CD4-positive, alpha-beta T cell treated with Interleukin-17A for 1 hour (primary cell): Measurements from ENCODE around the gene CFAP97.
"Not testable (repeated sequence)": the region's sequence is repeated elsewhere in the genome, so short reads cannot be mapped to it uniquely, and the experiment has no call there.

Experiments
- DNase-seq: peaks from one replicate; pipeline ENCODE4 v3.0.0-alpha.2; 2020

Gene CFAP97

DNA sequence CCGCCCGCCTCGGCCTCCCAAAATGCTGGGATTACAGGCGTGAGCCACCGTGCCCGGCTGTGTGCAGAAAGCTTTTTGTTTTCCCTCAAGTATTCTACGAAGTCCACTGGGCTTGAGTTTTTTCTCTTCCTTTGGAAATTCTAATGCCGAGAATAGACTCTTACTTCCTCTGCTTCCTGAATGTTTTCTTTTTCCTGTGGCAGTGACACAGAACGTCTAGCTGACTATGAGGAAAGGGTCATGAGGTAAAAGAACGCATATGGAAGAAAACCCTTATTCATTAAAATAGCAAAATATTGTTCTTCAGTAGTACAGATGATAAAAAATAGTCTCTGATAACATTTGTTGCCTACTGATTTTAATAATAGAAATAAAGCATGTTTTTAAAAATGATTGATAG is 65.6 kb downstream of the CFAP97 start:
- DNase-seq: no peak

DNA sequence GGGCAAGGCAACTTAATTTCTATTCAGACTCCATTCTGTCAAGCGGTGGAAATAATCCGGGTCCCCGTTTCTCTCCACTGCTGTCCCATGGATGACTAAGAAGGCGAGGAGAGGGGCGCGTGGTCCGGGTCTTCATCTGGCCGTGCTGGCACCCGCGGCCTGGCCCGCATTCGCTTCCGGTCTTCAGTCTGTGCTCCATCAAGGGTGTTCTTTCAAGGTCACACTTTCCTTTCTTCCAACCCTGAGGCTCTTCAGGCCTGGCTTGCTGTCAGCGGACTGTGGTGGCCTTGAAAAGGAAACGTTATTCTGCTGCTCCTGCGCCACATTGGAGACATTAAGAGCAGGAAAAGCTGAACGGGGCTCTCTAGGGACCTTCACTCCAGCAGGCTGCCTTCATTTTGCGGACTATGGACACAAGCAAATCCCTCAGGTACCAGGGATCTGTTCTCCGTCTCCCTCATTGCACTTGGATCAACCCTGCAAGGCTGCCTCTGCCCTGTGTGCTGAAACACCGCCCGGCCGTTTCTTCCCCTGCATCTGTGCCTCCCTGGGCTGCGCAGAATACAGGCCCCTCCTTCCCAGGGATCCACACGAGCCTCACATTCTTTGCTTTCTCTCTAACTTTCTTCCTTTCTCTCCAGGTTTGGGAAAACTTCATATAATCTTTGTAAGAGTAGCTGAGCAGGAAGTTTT is 66.4 kb downstream of the CFAP97 start:
- no peak for DNase-seq

DNA sequence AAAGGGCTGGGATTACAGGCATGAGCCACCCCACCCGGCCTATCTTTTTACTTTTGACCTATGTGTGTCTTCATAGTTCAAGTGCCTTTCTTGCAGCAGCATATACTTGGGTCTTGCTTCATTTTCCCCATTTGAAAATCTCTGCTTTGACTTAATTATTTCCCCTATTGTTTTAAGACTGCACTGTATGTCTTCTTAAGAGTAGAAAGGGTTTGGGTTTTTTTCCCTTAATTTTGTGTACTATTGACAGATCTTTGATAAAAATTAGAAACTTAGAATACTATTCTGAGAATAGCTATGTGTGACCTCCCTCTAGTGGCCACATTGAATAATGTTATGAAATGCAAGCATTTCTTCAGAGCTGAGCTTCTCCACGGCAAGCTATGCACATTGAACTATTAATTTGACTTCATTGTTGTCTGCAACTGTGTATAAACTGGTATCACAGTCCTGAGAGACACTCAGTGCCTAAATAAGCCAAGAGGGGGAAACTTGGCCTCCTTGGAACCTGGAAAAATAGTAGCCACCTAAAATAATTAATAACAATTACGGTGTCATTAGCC is 69.4 kb downstream of the CFAP97 start:
- peak; percentile 65 for DNase-seq

DNA sequence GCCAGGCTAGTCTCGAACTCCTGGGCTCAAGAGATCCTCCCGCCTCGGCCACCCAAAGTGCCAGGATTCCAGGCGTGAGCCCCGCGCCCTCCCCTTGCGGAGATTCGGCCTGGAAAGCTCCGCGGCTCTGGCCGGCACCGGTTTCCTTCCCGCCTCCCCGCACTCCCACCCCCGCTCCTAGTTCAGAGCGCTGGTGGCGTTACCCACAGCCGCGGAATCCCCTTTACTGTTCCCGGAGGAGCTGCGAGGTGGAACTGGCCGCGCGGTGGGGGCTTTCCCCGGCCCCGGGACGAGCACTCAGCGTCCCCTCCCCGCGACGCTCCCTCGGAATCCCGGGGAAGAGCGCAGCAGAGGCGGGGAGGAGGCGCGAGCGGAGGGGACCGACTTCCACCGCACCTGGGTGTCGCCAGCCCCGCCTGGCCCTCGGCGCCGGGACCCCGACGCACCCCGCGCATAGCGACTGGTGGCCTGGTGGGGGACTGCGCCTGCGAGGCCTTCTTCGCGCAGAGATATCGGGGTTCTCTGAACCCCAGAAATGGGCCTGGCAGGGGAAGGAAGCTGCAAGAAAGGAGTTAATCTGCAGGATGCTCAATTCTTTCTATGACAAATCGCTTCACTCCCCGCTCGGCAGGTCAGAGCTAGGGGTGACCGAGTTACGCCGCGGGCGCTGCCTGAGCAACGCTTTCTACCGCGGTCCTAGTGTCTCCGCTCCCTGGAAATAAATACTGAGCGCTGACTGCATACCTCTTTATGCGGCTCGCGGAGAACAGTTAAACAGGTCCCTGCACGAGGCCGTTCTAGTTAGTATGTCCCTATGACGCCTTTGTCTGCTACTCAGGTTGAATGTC is 75.3 kb downstream of the CFAP97 start:
- DNase-seq: peak; percentile 21

DNA sequence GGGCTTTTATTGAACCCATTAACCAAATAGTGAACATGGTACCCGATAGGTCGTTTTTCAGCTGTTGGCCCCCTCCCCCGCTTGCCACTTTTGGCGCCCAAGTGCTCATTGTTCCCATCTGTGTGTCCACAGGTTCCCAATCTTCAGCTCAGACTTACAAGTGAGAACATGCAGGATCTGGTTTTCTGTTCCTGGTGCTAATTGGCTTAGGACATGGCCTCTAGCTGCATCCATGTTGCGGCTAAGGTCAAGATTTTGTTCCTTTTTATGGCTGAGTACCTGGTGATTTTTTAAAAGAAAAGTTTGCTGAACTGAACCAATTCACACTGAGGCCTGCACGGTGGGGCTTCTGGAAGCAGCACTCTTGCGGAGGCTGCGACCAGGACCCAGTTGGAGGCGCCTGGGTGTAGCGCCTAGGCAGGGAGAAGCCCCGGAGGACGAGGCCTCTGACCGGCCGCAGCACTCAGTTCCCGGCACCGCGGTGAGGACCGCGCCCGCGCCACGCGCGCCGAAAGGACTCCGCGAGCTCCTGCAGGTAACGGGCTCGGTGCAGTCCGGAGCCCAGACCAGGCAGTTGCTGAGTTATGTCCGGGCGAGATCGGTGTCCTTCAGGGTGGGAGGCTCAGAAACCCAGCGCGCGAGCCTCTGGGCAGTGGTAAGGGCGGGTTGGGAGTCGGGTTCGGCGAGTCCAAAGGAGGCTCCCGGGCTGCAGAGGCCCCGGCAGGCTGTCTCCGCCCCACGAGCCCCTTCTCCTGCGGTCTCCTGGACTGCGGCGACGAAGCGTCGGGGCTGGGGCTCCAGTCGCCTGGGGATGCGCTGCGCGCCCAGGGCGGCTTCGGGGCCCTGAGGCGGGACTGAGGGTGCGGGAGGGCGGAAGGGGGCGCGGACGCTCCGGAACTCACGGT is 76.5 kb downstream of the CFAP97 start:
- no peak for DNase-seq

- DNase-seq: no peak
Measured at GRCh38 chr4:185124006-185124405, 79.8 kb downstream of the CFAP97 start.

- DNase-seq: no peak
Measured at GRCh38 chr4:185122681-185123345, 81.0 kb downstream of the CFAP97 start.

GRCh38 chr4:185120631-185120946 is 83.2 kb downstream of the CFAP97 start:
- no peak for DNase-seq

DNA sequence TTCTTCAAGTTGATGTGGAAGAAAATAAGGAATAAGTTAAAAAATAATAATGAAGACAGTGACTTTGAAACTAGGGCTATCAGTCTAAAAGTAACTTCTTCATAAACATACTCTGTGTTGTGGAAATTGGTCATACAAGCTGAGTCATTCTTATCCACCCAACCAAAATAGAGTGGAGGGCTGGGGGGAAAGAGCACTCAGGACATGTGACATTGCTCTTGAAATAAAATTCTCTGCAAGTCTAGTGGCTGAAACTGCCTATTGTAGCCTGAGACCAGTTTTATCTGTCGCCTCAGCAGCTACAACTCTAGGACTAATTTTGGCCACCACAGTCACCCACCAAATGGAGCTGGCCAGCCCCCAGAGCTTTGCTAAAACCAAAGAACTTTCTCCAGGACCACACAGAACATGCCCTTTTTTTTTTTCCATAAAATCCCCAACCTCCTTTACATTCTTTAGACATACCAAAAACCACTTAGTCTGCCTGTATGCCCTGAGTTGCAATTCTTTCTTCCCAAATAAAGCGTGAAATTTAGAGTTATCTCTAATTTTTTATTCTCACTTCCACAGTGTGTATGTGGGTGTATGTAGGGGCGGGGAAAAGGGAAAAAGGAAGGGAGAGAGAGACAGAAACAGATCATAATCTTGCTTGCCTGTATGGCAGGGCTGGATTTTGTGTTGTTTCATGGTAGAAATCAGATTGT is 83.7 kb downstream of the CFAP97 start:
- DNase-seq: no peak

DNA sequence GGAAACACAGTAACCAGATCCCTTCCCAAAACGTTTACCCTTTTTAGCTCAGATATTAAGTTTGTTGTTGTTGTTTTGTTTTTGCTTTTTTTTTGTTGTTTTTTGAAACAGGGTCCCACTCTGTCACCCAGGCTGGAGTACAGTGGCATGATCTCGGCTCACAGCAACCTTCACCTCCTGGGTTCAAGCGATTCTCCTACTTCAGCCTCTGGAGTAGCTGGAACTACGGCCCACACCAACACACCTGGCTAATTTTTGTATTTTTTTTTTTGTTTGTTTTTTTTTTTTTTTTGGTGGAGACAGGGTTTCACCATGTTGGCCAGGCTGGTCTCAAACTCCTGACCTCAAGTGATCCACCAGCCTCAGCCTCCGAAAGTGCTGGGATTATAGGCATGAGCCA is 84.3 kb downstream of the CFAP97 start:
- DNase-seq: not testable (repeated sequence)

GRCh38 chr4:185118876-185119275 is 84.9 kb downstream of the CFAP97 start:
- no peak for DNase-seq

GRCh38 chr4:185117300-185117934 is 86.4 kb downstream of the CFAP97 start:
- no peak for DNase-seq

GRCh38 chr4:185115827-185116232 is 88.0 kb downstream of the CFAP97 start:
- no peak for DNase-seq

DNA sequence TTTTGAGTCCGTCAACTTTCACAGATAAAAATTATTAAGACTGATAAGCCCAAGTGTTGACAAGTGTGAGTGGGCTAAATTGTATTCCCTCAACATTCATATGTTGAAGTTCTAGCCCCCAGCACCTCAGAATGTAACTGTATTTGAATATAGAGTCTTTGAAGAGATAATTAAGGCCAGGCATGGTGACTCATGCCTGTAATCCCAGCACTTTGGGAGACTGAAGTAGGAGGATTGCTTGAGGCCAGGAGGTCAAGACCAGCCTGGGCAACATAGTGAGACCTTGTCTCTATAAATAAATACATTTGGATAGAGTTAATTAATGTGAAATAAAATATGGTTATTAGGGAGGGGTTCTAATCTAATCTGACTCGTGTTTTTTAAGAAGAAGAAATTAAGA is 90.5 kb downstream of the CFAP97 start:
- no peak for DNase-seq

- DNase-seq: no peak
Measured at GRCh38 chr4:185112104-185112503, 91.7 kb downstream of the CFAP97 start.

DNA sequence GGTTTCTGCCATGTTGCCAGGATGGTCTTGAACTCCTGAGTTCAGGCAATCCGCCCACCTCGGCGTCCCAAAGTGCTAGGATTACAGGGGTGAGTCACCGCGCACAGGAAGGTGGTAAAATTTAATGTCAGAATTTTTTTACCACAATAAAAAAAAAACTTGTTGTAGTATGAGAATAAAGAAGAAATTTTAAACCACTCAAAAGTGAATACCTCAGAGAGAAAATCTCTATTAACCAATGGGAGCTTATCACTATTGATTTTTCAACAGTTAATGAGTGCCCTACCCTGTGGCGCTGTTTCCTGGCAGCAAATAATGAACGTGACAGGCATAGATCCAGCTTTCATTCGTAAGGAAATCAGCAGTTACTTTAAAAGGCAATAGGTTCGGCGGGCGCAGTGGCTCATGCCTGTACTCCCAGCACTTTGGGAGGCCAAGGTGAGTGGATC is 93.4 kb downstream of the CFAP97 start:
- DNase-seq: no peak

- no peak for DNase-seq
Measured at GRCh38 chr4:185109736-185110135, 94.1 kb downstream of the CFAP97 start.
